ENCODE measurements around the gene PADI1.

DNA sequence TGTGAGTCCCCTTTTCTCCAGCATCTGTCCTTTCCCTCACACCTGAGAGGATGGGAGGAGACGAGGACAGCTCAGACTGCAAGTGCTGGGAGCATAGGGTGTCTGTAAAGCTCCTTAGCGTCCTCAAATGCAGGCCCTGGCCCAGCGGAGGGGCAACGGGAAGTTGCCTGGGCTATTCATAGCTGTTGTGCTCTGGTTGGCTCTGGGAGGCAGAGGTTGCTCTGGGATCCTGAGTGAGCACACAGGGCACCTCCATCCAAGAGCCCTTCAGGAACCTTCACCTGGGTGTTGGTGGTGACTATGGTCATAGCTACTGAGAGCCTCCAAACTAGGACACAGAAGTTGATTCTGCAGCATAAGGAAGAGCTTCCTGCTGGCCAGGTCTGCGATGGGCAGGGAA, 2.6 kb downstream of the PADI1 start:
- TF ChIP-seq, protein P1, sequence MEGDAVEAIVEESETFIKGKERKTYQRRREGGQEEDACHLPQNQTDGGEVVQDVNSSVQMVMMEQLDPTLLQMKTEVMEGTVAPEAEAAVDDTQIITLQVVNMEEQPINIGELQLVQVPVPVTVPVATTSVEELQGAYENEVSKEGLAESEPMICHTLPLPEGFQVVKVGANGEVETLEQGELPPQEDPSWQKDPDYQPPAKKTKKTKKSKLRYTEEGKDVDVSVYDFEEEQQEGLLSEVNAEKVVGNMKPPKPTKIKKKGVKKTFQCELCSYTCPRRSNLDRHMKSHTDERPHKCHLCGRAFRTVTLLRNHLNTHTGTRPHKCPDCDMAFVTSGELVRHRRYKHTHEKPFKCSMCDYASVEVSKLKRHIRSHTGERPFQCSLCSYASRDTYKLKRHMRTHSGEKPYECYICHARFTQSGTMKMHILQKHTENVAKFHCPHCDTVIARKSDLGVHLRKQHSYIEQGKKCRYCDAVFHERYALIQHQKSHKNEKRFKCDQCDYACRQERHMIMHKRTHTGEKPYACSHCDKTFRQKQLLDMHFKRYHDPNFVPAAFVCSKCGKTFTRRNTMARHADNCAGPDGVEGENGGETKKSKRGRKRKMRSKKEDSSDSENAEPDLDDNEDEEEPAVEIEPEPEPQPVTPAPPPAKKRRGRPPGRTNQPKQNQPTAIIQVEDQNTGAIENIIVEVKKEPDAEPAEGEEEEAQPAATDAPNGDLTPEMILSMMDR (IDR thresholded peaks at IDR 0.05) = no peak
- TF ChIP-seq EP300 (IDR thresholded peaks at IDR 0.05) = no peak
